ENCODE data around the gene ZNF254.
"Not testable (repeated sequence)": the region's sequence is repeated elsewhere in the genome, so short reads cannot be mapped to it uniquely, and the experiment has no call there.

Gene ZNF254

DNA sequence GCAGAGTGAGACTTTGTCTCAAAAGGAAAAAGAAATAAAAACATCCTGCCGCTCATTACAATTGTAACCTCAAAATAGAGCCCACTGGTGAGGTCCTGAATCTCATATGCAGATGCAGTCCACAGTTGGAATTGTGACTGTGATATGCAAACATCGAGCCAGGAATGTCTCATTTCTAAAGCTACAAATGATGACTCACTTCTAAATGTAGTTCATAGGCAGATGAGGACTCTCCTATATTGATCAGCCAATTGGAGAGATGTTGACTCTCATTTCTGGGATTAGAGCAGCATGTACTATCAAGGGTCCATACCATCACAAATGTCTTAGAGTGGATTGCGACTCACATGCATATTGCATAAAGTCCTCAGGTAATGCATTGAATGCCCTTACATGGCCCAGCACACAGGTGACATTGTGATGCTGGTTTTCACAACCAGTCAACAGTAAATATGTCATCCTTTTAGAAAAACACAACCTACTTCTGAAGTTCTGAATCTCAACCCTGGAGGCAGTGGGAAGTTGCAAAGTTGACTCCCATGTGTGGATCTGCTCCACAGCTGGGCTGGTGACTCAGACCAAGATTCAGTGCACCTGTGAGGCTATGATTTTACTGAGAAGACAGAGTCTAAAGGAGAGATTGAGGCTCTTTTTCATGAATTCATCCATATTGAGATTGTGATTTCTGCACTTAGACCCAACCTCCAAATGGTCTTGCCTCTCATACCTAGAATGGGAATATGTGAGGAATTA, 16.9 kb upstream of the ZNF254 start:
- peaks cover 5 to 34% of the 10 kb centered on the region in 2 donors for H3K36me3 ChIP-seq (ENCODE audit: control insufficient read depth in 1 of 2, insufficient read depth in 2 of 2, low read length in 2 of 2)

DNA sequence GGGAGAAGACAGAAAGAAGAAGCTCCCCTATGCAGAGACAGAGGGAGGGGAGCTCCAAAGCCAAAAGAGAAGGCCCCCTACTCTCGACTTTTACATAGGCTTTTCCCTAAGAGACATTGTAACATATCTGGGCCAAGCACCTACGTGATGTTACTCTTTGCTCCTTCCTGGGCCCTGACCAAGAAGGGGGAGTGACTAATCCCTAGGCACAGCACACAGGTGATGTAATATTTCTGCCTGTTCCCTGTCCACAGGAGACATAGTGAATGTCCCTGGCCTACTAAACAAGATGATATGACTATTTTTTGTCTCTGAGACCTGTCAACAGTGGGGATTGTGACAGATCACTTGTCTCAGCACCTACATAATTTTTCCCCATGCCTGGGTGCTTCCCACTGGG, 15.9 kb upstream of the ZNF254 start:
- H3K4me3 ChIP-seq (ENCODE audit: low read depth in 1 of 2, low read length in 2 of 2), result no peak overlapping the region
- H3K27me3 ChIP-seq (ENCODE audit: control insufficient read depth in 1 of 2, insufficient read depth in 2 of 2, low read length in 2 of 2), result no peaks in the 10 kb centered on the region
- H3K9ac ChIP-seq (ENCODE audit: low read depth in 1 of 2, low read length in 2 of 2), result no peak overlapping the region
- H3K27ac ChIP-seq (ENCODE audit: low read depth, low read length), result no peak overlapping the region
- peaks cover 5 to 30% of the 10 kb centered on the region in 2 donors for H3K36me3 ChIP-seq (ENCODE audit: control insufficient read depth in 1 of 2, insufficient read depth in 2 of 2, low read length in 2 of 2)
- H3K9me3 ChIP-seq (ENCODE audit: control insufficient read depth in 1 of 2, low read length in 2 of 2), result peaks cover 0 to 7% of the 10 kb centered on the region in 2 donors
- H3K4me1 ChIP-seq (ENCODE audit: control insufficient read depth in 1 of 2, insufficient read depth in 2 of 2, low read length in 2 of 2), result no peaks in the 10 kb centered on the region

More for the DNA sequence above, 16.9 kb upstream of the ZNF254 start:
- Histone ChIP-seq H3K27me3 (ENCODE audit: control insufficient read depth in 1 of 2, insufficient read depth in 2 of 2, low read length in 2 of 2) (no peaks in the 10 kb centered on the region), H3K9me3 (ENCODE audit: control insufficient read depth in 1 of 2, low read length in 2 of 2) (peaks cover 0 to 7% of the 10 kb centered on the region in 2 donors), H3K9ac (ENCODE audit: low read depth in 1 of 2, low read length in 2 of 2) (no peak overlapping the region), H3K27ac (ENCODE audit: low read depth, low read length) (no peak overlapping the region), H3K4me3 (ENCODE audit: low read depth in 1 of 2, low read length in 2 of 2) (no peak overlapping the region), H3K4me1 (ENCODE audit: control insufficient read depth in 1 of 2, insufficient read depth in 2 of 2, low read length in 2 of 2) (no peaks in the 10 kb centered on the region)

DNA sequence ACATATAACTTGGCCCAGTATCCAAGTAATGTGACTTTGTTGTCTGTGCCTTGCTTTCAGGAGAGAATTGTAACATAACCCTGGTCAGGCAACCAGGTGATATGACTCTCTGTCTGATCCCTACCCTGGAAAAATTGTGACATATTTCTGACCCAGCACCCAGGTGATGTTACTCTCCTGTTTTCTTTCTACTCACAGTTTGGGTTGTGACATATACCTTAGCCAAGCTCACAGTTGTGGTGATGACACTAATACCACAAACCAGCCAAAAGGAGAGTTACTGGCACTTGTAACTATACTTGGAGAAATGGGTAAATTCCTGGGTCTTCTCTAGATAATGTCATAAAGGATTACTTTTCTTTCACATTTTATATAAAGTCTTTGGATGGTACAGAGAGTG, 14.3 kb upstream of the ZNF254 start:
- Histone ChIP-seq H3K4me1 (ENCODE audit: control insufficient read depth in 1 of 2, insufficient read depth in 2 of 2, low read length in 2 of 2) (no peaks in the 10 kb centered on the region), H3K4me3 (ENCODE audit: low read depth in 1 of 2, low read length in 2 of 2) (no peak overlapping the region), H3K9ac (ENCODE audit: low read depth in 1 of 2, low read length in 2 of 2) (no peak overlapping the region), H3K27ac (ENCODE audit: low read depth, low read length) (no peak overlapping the region), H3K36me3 (ENCODE audit: control insufficient read depth in 1 of 2, insufficient read depth in 2 of 2, low read length in 2 of 2) (peaks cover 5 to 29% of the 10 kb centered on the region in 2 donors), H3K9me3 (ENCODE audit: control insufficient read depth in 1 of 2, low read length in 2 of 2) (peaks cover 0 to 7% of the 10 kb centered on the region in 2 donors), H3K27me3 (ENCODE audit: control insufficient read depth in 1 of 2, insufficient read depth in 2 of 2, low read length in 2 of 2) (no peaks in the 10 kb centered on the region)

DNA sequence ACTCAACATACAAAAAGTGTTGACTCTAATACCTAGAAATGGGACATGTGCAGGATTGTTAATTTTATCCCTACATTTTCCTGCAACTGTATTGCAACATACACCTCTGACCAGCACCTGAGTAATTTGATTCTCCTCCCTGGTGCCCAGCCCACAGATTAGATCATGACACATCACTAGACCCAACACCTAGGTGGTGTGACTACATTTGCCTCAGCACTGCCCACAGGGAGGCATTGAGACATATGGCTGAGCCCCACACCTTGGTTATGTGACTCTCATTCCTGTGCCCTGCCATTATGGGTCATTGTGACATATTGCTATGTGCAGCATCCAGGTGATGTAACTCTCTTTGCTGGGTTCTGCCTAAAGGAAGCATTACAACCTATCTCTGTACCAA, 13.2 kb upstream of the ZNF254 start:
- no peak overlapping the region for H3K27ac ChIP-seq (ENCODE audit: low read depth, low read length)
- no peaks in the 10 kb centered on the region for H3K4me1 ChIP-seq (ENCODE audit: control insufficient read depth in 1 of 2, insufficient read depth in 2 of 2, low read length in 2 of 2)
- H3K9ac ChIP-seq (ENCODE audit: low read depth in 1 of 2, low read length in 2 of 2), result no peak overlapping the region
- H3K27me3 ChIP-seq (ENCODE audit: control insufficient read depth in 1 of 2, insufficient read depth in 2 of 2, low read length in 2 of 2), result no peaks in the 10 kb centered on the region
- peaks cover 5 to 19% of the 10 kb centered on the region in 2 donors for H3K36me3 ChIP-seq (ENCODE audit: control insufficient read depth in 1 of 2, insufficient read depth in 2 of 2, low read length in 2 of 2)
- H3K9me3 ChIP-seq (ENCODE audit: control insufficient read depth in 1 of 2, low read length in 2 of 2), result peaks cover 0 to 7% of the 10 kb centered on the region in 2 donors
- no peak overlapping the region for H3K4me3 ChIP-seq (ENCODE audit: low read depth in 1 of 2, low read length in 2 of 2)

DNA sequence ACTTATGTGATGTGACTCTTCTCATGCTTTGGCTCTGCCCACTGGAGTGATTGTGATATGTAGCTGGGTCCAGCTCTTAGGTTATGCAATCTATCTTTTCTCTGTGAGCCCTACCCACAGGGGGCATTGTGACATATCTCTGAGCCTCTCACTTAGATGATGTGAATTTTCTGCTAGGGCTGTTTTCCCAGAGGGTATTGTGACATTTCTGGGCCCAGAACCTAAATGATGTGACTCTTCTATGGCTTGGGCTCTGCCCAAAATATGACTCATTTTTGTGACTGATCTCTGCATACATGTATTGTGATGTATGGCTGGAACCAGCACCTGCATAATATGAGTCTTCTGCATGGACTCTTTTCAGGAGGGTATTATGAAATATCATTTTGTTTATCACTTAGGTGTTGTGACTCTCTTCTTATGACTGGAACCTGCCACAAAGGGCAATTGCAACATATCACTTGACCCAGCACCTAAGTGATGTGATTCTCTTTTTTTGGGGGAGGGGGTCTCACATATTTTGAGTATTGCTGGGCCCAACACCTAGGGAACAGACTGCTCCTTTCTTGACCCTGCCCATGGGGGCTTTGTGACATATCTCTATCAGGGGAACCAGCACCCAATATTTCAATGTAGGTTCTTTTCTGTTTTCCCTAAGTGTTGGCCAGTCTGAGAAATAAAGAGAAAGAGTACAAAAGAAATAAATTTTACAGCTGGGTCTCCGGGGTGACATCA, 12.1 kb upstream of the ZNF254 start:
- Histone ChIP-seq H3K9me3 (ENCODE audit: control insufficient read depth in 1 of 2, low read length in 2 of 2) (peaks cover 0 to 7% of the 10 kb centered on the region in 2 donors), H3K9ac (ENCODE audit: low read depth in 1 of 2, low read length in 2 of 2) (no peak overlapping the region), H3K27ac (ENCODE audit: low read depth, low read length) (no peak overlapping the region), H3K4me3 (ENCODE audit: low read depth in 1 of 2, low read length in 2 of 2) (no peak overlapping the region), H3K36me3 (ENCODE audit: control insufficient read depth in 1 of 2, insufficient read depth in 2 of 2, low read length in 2 of 2) (peaks cover 5 to 19% of the 10 kb centered on the region in 2 donors), H3K27me3 (ENCODE audit: control insufficient read depth in 1 of 2, insufficient read depth in 2 of 2, low read length in 2 of 2) (no peaks in the 10 kb centered on the region), H3K4me1 (ENCODE audit: control insufficient read depth in 1 of 2, insufficient read depth in 2 of 2, low read length in 2 of 2) (no peaks in the 10 kb centered on the region)

DNA sequence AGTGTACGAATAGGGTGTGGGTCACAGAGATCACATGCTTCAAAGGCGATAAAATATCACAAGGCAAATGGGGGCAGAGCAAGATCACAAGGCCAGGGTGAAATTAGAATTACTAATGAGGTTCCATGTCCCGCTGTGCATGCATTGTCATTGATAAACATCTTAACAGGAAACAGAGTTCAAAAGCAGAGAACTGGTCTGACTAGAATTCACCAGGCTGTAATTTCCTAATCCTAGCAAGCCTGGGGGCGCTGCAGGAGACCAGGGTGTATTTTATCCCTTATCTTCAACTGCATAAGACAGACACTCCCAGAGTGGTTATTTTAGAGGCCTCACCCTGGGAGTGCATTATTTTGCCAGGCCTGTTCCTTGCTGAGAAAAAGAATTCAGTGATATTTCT, 11.5 kb upstream of the ZNF254 start:
- H3K27me3 ChIP-seq (ENCODE audit: control insufficient read depth in 1 of 2, insufficient read depth in 2 of 2, low read length in 2 of 2), result not testable (repeated sequence)

DNA sequence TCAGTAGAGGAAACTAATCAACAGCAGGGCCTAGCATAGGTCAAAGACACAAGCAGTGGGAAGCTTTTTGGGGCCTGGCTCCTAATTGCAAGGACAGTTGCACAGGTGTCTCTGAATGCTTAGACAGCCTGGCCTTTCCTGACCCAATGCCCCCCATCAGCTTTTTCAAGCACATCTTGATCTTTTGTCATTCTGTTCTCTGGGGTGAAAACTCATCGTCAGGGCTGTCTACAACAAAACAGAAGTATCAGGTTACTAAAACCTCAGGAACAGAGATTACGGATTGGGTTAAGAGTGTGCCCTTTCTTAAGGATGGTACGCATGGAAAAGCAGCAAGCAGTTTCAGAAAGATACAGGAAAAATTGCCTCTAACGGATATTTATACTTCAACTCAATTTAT, 8.3 kb upstream of the ZNF254 start:
- Histone ChIP-seq H3K36me3 (ENCODE audit: control insufficient read depth in 1 of 2, insufficient read depth in 2 of 2, low read length in 2 of 2) (peaks cover 5 to 7% of the 10 kb centered on the region in 2 donors), H3K4me1 (ENCODE audit: control insufficient read depth in 1 of 2, insufficient read depth in 2 of 2, low read length in 2 of 2) (no peaks in the 10 kb centered on the region), H3K9ac (ENCODE audit: low read depth in 1 of 2, low read length in 2 of 2) (no peak overlapping the region), H3K4me3 (ENCODE audit: low read depth in 1 of 2, low read length in 2 of 2) (no peak overlapping the region), H3K27ac (ENCODE audit: low read depth, low read length) (no peak overlapping the region), H3K9me3 (ENCODE audit: control insufficient read depth in 1 of 2, low read length in 2 of 2) (peaks cover 0 to 7% of the 10 kb centered on the region in 2 donors), H3K27me3 (ENCODE audit: control insufficient read depth in 1 of 2, insufficient read depth in 2 of 2, low read length in 2 of 2) (no peaks in the 10 kb centered on the region)

More for the DNA sequence above, 11.5 kb upstream of the ZNF254 start:
- not testable (repeated sequence) for H3K27ac ChIP-seq (ENCODE audit: low read depth, low read length); H3K9ac ChIP-seq (ENCODE audit: low read depth in 1 of 2, low read length in 2 of 2); H3K9me3 ChIP-seq (ENCODE audit: control insufficient read depth in 1 of 2, low read length in 2 of 2); H3K4me1 ChIP-seq (ENCODE audit: control insufficient read depth in 1 of 2, insufficient read depth in 2 of 2, low read length in 2 of 2); H3K4me3 ChIP-seq (ENCODE audit: low read depth in 1 of 2, low read length in 2 of 2)
- H3K36me3 ChIP-seq (ENCODE audit: control insufficient read depth in 1 of 2, insufficient read depth in 2 of 2, low read length in 2 of 2), result peaks cover 5 to 19% of the 10 kb centered on the region in 2 donors

DNA sequence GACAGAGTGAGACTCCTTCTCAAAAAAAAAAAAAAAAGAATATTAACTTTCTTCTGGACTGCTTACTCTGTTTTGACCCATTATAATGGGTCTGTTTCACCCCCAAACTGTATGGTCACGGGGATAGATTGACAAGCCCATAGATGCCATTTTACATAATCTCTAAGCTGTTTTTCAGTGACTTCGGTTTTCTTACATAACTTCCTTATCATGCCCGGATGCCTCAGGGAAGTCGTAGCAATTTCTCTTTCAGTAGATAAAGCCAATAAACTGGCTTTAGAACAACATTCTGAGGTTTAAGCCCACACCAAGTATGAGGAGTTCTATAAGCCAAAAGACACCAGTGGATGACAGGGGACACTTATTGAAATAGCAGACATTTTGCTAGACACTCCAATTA, 5.9 kb upstream of the ZNF254 start:
- Histone ChIP-seq H3K4me1 (ENCODE audit: control insufficient read depth in 1 of 2, insufficient read depth in 2 of 2, low read length in 2 of 2) (no peaks in the 10 kb centered on the region), H3K4me3 (ENCODE audit: low read depth in 1 of 2, low read length in 2 of 2) (no peak overlapping the region), H3K9me3 (ENCODE audit: control insufficient read depth in 1 of 2, low read length in 2 of 2) (no peaks in the 10 kb centered on the region), H3K27me3 (ENCODE audit: control insufficient read depth in 1 of 2, insufficient read depth in 2 of 2, low read length in 2 of 2) (no peaks in the 10 kb centered on the region), H3K27ac (ENCODE audit: low read depth, low read length) (no peak overlapping the region), H3K9ac (ENCODE audit: low read depth in 1 of 2, low read length in 2 of 2) (no peak overlapping the region), H3K36me3 (ENCODE audit: control insufficient read depth in 1 of 2, insufficient read depth in 2 of 2, low read length in 2 of 2) (no peaks in the 10 kb centered on the region)

DNA sequence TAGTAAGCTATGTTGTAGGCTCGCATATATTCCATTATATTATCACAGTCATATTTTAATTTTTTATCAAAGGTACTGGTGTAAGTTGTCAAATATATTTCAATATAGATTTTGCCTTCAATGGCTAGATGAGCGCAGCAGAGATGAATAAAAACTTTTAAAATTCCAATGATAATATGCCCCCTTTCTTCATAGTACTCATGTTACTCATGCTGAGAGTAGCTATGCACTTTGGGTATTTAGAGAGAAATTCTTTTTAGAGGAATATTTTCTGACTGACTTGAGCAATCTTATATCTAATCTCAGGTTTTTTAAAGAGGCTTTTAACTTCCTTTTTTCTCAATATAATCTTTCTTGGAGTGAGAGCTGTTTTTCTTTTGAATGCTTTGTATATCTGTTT, 11.4 kb downstream of the ZNF254 start:
- H3K4me3 ChIP-seq (ENCODE audit: low read depth in 1 of 2, low read length in 2 of 2), result no peak overlapping the region
- H3K27ac ChIP-seq (ENCODE audit: low read depth, low read length), result no peak overlapping the region
- no peak overlapping the region for H3K9ac ChIP-seq (ENCODE audit: low read depth in 1 of 2, low read length in 2 of 2)
- peaks cover 0 to 4% of the 10 kb centered on the region in 2 donors for H3K36me3 ChIP-seq (ENCODE audit: control insufficient read depth in 1 of 2, insufficient read depth in 2 of 2, low read length in 2 of 2)
- no peaks in the 10 kb centered on the region for H3K9me3 ChIP-seq (ENCODE audit: control insufficient read depth in 1 of 2, low read length in 2 of 2)
- H3K27me3 ChIP-seq (ENCODE audit: control insufficient read depth in 1 of 2, insufficient read depth in 2 of 2, low read length in 2 of 2), result no peaks in the 10 kb centered on the region
- H3K4me1 ChIP-seq (ENCODE audit: control insufficient read depth in 1 of 2, insufficient read depth in 2 of 2, low read length in 2 of 2), result no peaks in the 10 kb centered on the region

DNA sequence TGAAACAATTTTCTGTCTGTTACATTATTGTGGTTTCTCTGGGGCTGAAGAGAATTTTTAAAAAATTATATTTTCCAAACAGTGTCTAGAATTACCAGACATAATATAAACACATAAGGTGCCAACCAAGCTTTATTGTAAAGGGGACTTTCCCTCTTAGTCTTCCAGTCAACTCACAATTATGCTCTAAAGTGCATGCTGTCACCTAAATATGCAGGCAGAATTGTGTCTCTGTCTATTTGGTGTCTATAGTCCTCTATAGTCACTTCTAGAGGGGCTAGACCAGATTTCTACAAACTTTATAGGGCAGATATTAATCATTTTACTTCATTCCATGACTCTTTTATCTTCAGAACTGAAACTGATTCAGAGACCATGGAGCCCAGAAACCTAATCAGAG, 12.8 kb downstream of the ZNF254 start:
- no peak overlapping the region for H3K4me3 ChIP-seq (ENCODE audit: low read depth in 1 of 2, low read length in 2 of 2)
- no peak overlapping the region for H3K27ac ChIP-seq (ENCODE audit: low read depth, low read length)
- no peaks in the 10 kb centered on the region for H3K9me3 ChIP-seq (ENCODE audit: control insufficient read depth in 1 of 2, low read length in 2 of 2)
- no peaks in the 10 kb centered on the region for H3K27me3 ChIP-seq (ENCODE audit: control insufficient read depth in 1 of 2, insufficient read depth in 2 of 2, low read length in 2 of 2)
- peaks cover 0 to 12% of the 10 kb centered on the region in 2 donors for H3K36me3 ChIP-seq (ENCODE audit: control insufficient read depth in 1 of 2, insufficient read depth in 2 of 2, low read length in 2 of 2)
- H3K9ac ChIP-seq (ENCODE audit: low read depth in 1 of 2, low read length in 2 of 2), result no peak overlapping the region
- H3K4me1 ChIP-seq (ENCODE audit: control insufficient read depth in 1 of 2, insufficient read depth in 2 of 2, low read length in 2 of 2), result no peaks in the 10 kb centered on the region

Data from duodenal mucosa (tissue), 2 donors.